K562 treated with DMSO at 1 percent for 4 hours (cell line): ENCODE data around the gene ZNF846. TPM values are rescaled to one million over a fixed set of nuclear protein-coding genes. Genes with fewer than 3 reads are reported as not detected.

Experiments used
- total RNA-seq: library from RNA; unstranded; fragments of 300-600 nt; gene quantifications from 2 replicates; pipeline ENCODE4 v1.2.3, GENCODE V29; 2022; ENCODE audit not compliant: insufficient read depth

Gene ZNF846
- total RNA-seq, result 6.6 and 11.1 TPM in 2 replicates

GRCh38 chr19:9768175-9769112 lies at the start of gene ZNF846:
Gene ZNF846, minus strand, starts transcription at chr19:9768738. Its CDS starts 3,788 bp downstream, at chr19:9764950.

Other genes with a start within 250 kb of the ZNF846 start
- 4.2 and 6.9 TPM in 2 replicates for gene ZNF426, start 230.1 kb downstream of the ZNF846 start, total RNA-seq
- 6.4 TPM in 2 replicates for gene ZNF121, start 184.2 kb downstream of the ZNF846 start, total RNA-seq
- gene ZNF561, start 147.5 kb downstream of the ZNF846 start, total RNA-seq, result 12.5 and 46.2 TPM in 2 replicates
- gene ZNF562, start 93.6 kb downstream of the ZNF846 start, total RNA-seq, result 7.7 and 9.1 TPM in 2 replicates
- 43.3 and 57.4 TPM in 2 replicates for gene FBXL12, start 50.3 kb upstream of the ZNF846 start, total RNA-seq
- 503 and 550 TPM in 2 replicates for gene UBL5, start 59.2 kb upstream of the ZNF846 start, total RNA-seq
- gene PIN1, start 66.6 kb upstream of the ZNF846 start, total RNA-seq, result 103 and 147 TPM in 2 replicates
- gene OLFM2, start 167.8 kb upstream of the ZNF846 start, total RNA-seq, result 1.1 TPM in 2 replicates
- gene COL5A3, start 241.8 kb upstream of the ZNF846 start, total RNA-seq, result not detected in 2 replicates
- not detected in 2 replicates for gene RDH8, start 244.7 kb upstream of the ZNF846 start, total RNA-seq